ENCODE data around the gene ADAM22. TPM values are rescaled to one million over a fixed set of nuclear protein-coding genes. Genes with fewer than 3 reads are reported as not detected.

The ADAM22 gene
- total and polyA plus RNA-seq, 2 donors (not counting 1 experiment from before 2014, with no cell fraction given) = 0.18 to 0.66 TPM

- H3K4me3 ChIP-seq (replicated peaks in 1 of 4; ENCODE audit: control extremely low read depth in 1 of 4, insufficient read depth in 1 of 4, low read depth in 3 of 4, low read length in 4 of 4) = no peak overlapping the region
- no peak overlapping the region for H2AFZ ChIP-seq (ENCODE audit: low read length)
- no peak overlapping the region for H3K4me2 ChIP-seq (ENCODE audit: extremely low read depth, insufficient read depth, low read length)
- TF ChIP-seq CTCF (conservative IDR thresholded peaks at IDR 0.05 in 1 of 2, IDR thresholded peaks at IDR 0.05 in 1 of 2; ENCODE audit: low read depth in 1 of 2, low read length in 2 of 2) (no peak), EZH2 (IDR thresholded peaks at IDR 0.05; ENCODE audit: low read length, missing control alignments) (no peak)
- DNase-seq (ENCODE audit: low read depth in 2 of 2) = no peak
- no peaks in the 10 kb centered on the region for H4K20me1 ChIP-seq (ENCODE audit: control insufficient read depth, extremely low read depth, insufficient read depth, low read length)
- H3K9me3 ChIP-seq (ENCODE audit: control insufficient read depth, insufficient read depth, low read depth, low read length) = no peaks in the 10 kb centered on the region
- no peaks in the 10 kb centered on the region for H3K4me1 ChIP-seq (ENCODE audit: control insufficient read depth, extremely low read depth, insufficient read depth, low read length)
- no peaks in the 10 kb centered on the region for H3K36me3 ChIP-seq (ENCODE audit: control insufficient read depth, insufficient read depth, low read length)
- H3K9ac ChIP-seq (ENCODE audit: insufficient read depth, low read length) = no peak overlapping the region
- H3K27ac ChIP-seq (ENCODE audit: insufficient read depth, low read length) = no peak overlapping the region
- H3K27me3 ChIP-seq (ENCODE audit: control insufficient read depth, insufficient read depth, low read length) = no peaks in the 10 kb centered on the region
- H3K79me2 ChIP-seq (ENCODE audit: control insufficient read depth, insufficient read depth, low read length) = no peaks in the 10 kb centered on the region
Observed at GRCh38 chr7:88165697-88166096, 231.6 kb downstream of the ADAM22 start.

GRCh38 chr7:88167223-88167622, 233.2 kb downstream of the ADAM22 start:
- Histone ChIP-seq H4K20me1 (ENCODE audit: control insufficient read depth, extremely low read depth, insufficient read depth, low read length) (no peaks in the 10 kb centered on the region), H2AFZ (ENCODE audit: low read length) (no peak overlapping the region), H3K27me3 (ENCODE audit: control insufficient read depth, insufficient read depth, low read length) (no peaks in the 10 kb centered on the region), H3K36me3 (ENCODE audit: control insufficient read depth, insufficient read depth, low read length) (no peaks in the 10 kb centered on the region), H3K27ac (ENCODE audit: insufficient read depth, low read length) (no peak overlapping the region), H3K4me3 (replicated peaks in 1 of 4; ENCODE audit: control extremely low read depth in 1 of 4, insufficient read depth in 1 of 4, low read depth in 3 of 4, low read length in 4 of 4) (no peak overlapping the region), H3K4me1 (ENCODE audit: control insufficient read depth, extremely low read depth, insufficient read depth, low read length) (no peaks in the 10 kb centered on the region), H3K9ac (ENCODE audit: insufficient read depth, low read length) (no peak overlapping the region), H3K9me3 (ENCODE audit: control insufficient read depth, insufficient read depth, low read depth, low read length) (no peaks in the 10 kb centered on the region), H3K79me2 (ENCODE audit: control insufficient read depth, insufficient read depth, low read length) (no peaks in the 10 kb centered on the region), H3K4me2 (ENCODE audit: extremely low read depth, insufficient read depth, low read length) (no peak overlapping the region)
- DNase-seq (ENCODE audit: low read depth in 2 of 2) = no peak
- no peak for TF ChIP-seq CTCF (conservative IDR thresholded peaks at IDR 0.05 in 1 of 2, IDR thresholded peaks at IDR 0.05 in 1 of 2; ENCODE audit: low read depth in 1 of 2, low read length in 2 of 2)
- no peak for TF ChIP-seq EZH2 (IDR thresholded peaks at IDR 0.05; ENCODE audit: low read length, missing control alignments)

GRCh38 chr7:88167721-88168120, 233.7 kb downstream of the ADAM22 start:
- no peak overlapping the region for H3K4me3 ChIP-seq (replicated peaks in 1 of 4; ENCODE audit: control extremely low read depth in 1 of 4, insufficient read depth in 1 of 4, low read depth in 3 of 4, low read length in 4 of 4)
- H3K27me3 ChIP-seq (ENCODE audit: control insufficient read depth, insufficient read depth, low read length) = no peaks in the 10 kb centered on the region
- H3K4me2 ChIP-seq (ENCODE audit: extremely low read depth, insufficient read depth, low read length) = no peak overlapping the region
- no peak overlapping the region for H3K27ac ChIP-seq (ENCODE audit: insufficient read depth, low read length)
- H3K36me3 ChIP-seq (ENCODE audit: control insufficient read depth, insufficient read depth, low read length) = no peaks in the 10 kb centered on the region
- H3K9ac ChIP-seq (ENCODE audit: insufficient read depth, low read length) = no peak overlapping the region
- H2AFZ ChIP-seq (ENCODE audit: low read length) = no peak overlapping the region
- no peaks in the 10 kb centered on the region for H3K9me3 ChIP-seq (ENCODE audit: control insufficient read depth, insufficient read depth, low read depth, low read length)
- DNase-seq (ENCODE audit: low read depth in 2 of 2) = no peak
- TF ChIP-seq CTCF (conservative IDR thresholded peaks at IDR 0.05 in 1 of 2, IDR thresholded peaks at IDR 0.05 in 1 of 2; ENCODE audit: low read depth in 1 of 2, low read length in 2 of 2) = no peak
- H3K79me2 ChIP-seq (ENCODE audit: control insufficient read depth, insufficient read depth, low read length) = no peaks in the 10 kb centered on the region
- no peaks in the 10 kb centered on the region for H4K20me1 ChIP-seq (ENCODE audit: control insufficient read depth, extremely low read depth, insufficient read depth, low read length)
- no peaks in the 10 kb centered on the region for H3K4me1 ChIP-seq (ENCODE audit: control insufficient read depth, extremely low read depth, insufficient read depth, low read length)
